Left cardiac atrium (tissue), 4 donors: ENCODE results near the gene WDFY3. TPM values are rescaled to one million over a fixed set of nuclear protein-coding genes. Genes with fewer than 3 reads are reported as not detected.
A peak's percentile ranks its signal among the peaks of the same experiment; 100 is the strongest.

Source experiments
- ATAC-seq, 2 donors: fragments of 200-7000 bp; cut with Tn5 transposase; one replicate each; pipeline ENCODE4 v1.9.1; 2020; ENCODE audit warnings: mild to moderate bottlenecking in 2 of 2, moderate library complexity in 2 of 2
- DNase-seq: peaks from one replicate; pipeline ENCODE4 v3.0.0-alpha.2; 2020
- intact Hi-C, 2 donors: fragments of 100-400 bp; cut with DNase I; formaldehyde crosslinking; loops; one replicate each; pipeline versions ENCODE4 v1.14.1 to v1.15.1; 2022 to 2023
- total RNA-seq, 2 donors: library from RNA; stranded (reverse); fragmentation: NEBNext Ultra II Directional; extraction: Animal tissue kit (Norgen Biotek cat#: 25700); gene quantifications; one replicate each; pipeline ENCODE4 v1.2.1, GENCODE V29; 2021
- donor health status: DM: no; HTN: yes; CAD: no.
- donor health status: DM: no; HTN: yes; CAD: no; lungs with severe emphysema.
- donor health status: DM: yes; HTN: yes; CAD: no.
- donor health status: Dilated cardiomyopathy.

Gene WDFY3
- total RNA-seq, 2 donors from 2014 or later: 45.5 to 47.8 TPM

DNA sequence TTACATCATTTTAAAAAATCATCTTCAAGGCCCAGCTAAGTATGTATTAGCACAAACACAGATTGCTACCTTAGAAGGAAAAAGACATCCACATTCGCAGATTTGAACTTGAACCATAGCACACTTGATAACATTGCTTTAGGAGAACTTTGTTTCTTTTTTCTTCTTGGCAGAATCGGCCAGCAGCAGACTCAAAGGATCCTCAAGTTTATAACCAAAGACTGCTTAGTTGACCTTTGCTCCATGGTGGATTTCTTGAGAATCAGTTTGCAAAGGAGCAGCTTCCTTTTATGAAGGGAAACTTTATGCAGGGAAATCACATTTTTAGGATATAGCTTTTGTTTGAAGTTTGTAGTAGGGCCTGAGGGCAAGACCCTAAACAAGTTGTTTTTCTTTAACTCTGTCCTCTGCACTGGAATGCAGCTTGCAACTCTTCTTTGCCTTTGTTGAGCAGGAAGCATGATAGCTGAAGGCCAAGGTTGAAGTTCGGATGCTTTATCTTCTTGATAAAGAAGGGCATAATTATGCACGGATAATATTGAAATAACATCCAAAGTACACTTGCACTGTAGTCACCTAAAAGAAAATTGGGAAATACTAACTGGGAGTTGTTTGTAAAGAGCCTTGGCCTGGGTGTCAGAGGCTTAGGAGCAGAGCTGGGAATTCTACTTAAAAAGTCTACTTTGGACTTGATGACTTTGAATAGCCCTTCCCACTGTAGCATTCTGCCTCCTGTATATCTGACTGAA lies 305.1 kb downstream of the WDFY3 start:
- intact Hi-C loops: no loop called here
- ATAC-seq: no peak
- no peak for DNase-seq

DNA sequence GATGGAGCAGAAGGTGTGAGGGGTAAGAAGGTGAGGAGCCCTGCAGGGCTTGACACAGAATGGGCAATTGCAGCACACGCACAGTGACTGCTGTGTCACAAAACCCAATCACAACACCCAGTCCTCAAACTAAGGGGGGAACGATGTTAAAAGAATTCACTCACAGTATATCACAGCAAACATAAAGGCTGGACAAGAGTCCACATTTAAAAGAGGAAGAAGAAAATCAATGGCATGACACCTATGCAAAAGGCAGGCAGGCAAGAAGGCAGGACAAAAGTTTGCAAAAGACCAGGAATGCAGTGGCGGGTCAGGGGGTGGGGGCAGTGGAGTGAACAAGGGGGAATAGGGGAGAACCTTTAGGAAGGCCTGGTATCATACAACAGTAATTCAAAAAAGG lies 305.9 kb downstream of the WDFY3 start:
- intact Hi-C loops: no loop called here

DNA sequence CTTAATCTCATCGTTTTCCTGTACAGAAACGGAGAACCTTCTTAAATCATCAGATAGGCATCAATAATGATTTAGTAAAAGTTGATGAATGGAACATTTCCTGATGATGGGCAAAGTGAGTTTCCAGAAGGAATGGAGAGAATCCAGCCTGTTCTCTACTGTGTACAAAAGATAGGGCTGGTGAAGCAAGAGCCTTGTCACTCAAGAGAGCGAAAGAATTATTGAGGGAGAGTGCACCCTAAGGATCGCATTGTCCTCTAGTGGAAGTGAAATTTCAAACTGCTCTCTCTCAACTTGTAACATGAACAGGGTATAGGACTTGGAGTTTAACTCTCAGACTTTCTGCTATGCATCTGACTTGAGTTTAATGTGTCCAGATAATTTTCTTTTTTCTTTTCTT lies 314.0 kb downstream of the WDFY3 start:
- DNase-seq (no peak), ATAC-seq (no peak)
- intact Hi-C loops: no loop called here

More for the DNA sequence above, 305.9 kb downstream of the WDFY3 start:
- no peak for ATAC-seq
- DNase-seq: no peak

DNA sequence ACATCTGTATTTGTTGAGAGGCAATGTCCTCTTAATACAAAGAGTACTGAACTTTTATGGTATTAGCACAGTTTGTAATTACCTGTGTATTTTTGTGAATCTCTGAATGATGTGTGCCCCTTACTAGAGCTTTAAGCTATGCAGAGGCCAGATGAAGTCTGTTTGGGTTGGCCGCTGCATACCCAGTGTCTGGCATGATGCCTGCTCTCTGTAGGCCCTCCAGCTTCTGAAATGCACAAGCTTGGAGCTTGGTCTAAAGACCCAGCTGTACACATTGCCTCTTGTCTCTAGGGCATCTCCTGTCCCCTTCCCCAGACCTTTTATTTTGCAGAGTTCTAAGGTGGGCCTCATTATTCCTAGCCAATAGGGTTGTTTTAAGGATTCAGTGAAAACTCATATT lies 315.0 kb downstream of the WDFY3 start:
- ATAC-seq: no peak
- intact Hi-C loops: no loop called here
- no peak for DNase-seq

DNA sequence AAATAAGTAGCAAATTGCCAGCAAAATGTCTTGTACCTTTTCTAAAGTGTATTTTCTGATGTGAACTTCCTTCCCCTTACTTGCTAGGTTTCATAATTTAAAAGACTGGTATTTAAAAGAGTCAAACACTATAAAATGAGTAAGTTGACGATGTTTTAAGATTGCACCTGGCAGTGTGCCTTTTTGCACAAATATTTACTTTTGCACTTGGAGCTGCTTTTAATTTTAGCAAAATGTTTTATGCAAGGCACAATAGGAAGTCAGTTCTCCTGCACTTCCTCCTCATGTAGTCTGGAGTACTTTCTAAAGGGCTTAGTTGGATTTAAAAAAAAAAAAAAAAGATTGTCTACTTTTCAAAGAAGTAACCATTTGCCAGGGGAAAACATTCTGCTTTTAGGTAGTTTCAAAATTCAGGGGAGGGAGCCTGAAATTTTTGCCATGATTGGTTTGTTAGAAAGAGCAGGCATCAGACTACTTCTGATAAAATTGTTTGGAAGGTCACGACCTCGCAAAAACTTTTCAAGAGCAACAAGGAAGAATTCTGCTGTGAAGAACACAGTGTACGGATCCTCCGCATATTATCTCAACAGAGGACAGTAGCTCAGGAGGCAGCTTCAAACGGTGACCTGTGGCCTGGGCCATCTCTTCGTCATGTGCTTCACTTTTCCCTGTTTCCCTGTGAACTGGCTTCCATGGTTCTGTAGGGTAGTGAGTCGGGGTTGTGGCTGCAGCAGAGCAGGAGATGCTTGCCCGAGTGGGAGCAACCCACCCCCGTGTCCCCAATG lies 317.4 kb downstream of the WDFY3 start:
- no peak for ATAC-seq
- intact Hi-C loops: no loop called here
- DNase-seq: no peak

GRCh38 chr4:84648178-84648577 lies 318.3 kb downstream of the WDFY3 start:
- intact Hi-C loops: no loop called here
- ATAC-seq: no peak
- DNase-seq: no peak

- no peak for DNase-seq
- ATAC-seq: no peak
- intact Hi-C loops: no loop called here
Measured at GRCh38 chr4:84647312-84647884, 319.1 kb downstream of the WDFY3 start.

DNA sequence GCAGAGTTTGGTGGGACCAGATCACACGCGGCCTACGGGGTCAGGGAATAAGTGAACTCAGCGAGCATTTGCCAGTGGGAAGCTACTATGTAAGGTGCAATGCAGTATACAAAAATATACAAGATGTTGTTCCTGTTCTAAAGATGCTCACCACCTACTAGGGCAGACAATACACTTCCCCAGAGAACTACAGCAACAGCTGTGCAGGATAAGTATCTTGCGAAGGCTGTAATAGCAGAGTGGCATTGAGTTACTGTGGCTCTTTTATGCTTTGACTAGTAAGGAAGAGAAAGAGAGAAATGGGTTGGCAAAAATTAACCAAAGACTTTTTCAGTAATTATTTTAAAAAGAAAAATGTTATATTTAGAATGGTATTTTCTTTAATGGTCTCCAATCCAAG lies 322.4 kb downstream of the WDFY3 start:
- intact Hi-C loops: no loop called here
- DNase-seq (no peak), ATAC-seq (no peak)

DNA sequence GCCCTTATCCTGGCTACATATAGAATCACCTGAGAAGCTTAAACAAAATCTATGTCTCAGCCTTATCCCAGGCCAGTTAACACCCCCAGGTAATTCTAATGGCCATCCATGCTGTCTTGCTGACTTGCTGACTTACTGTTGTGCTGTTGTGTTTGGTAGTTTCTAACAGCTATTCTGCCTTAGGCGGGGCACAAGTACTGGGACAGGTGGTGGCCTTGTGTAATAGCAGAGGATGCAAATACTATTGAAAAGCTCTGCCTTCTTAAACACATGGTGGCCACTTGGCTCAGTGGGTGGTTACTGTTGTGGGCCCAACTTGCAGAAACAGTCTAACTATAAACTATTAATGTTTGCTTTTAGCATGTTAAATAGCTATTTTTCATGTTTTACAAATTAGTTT lies 327.3 kb downstream of the WDFY3 start:
- ATAC-seq: no peak
- intact Hi-C loops: no loop called here
- DNase-seq: no peak

DNA sequence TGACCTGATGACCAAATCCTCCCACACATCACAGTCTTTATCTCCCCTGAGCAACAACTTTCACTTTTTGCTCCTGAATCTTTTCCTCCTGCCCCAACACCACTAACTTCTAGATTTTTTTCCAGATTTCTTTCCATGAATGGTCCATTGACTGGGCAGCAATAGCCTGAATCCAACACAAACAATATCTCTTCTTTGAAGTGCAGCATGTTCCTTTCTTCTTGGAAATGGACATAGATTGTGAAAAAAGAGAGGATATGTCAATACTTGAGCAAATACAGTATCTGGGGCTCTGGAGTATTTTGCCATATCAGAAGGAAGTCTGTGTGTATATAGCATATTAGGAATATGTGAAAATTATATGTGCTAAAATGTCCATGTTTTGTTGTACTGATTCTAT lies 328.4 kb downstream of the WDFY3 start:
- DNase-seq: no peak
- intact Hi-C loops: no loop called here
- ATAC-seq: no peak

- ATAC-seq (no peak), DNase-seq (no peak)
- intact Hi-C loops: no loop called here
Measured at GRCh38 chr4:84634961-84635360, 331.5 kb downstream of the WDFY3 start.

- DNase-seq: no peak
- ATAC-seq: peak in 1 of 2 donors; percentile 90
- intact Hi-C loops: no loop called here
Measured at GRCh38 chr4:84632092-84632491, 334.4 kb downstream of the WDFY3 start.

DNA sequence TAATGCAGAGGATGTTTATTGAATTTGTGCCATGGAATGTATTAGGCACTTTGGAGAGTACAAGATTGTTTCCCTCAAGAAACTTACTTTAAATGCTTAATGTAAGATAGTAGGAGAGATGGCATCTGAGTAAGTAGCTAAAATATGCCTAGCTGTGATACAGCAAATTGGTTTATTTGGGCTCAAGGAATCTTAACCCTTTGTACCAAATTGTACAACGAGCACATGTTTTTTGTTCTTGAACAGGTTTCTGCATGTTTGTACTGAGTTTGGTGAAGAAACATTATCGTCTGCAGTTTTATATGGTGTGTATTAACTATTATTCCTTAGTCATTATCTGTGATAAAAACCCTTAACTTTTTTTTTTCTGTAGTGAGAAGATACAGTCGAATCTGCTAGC lies 334.9 kb downstream of the WDFY3 start:
- ATAC-seq: no peak
- DNase-seq: no peak
- intact Hi-C loops: no loop called here

DNA sequence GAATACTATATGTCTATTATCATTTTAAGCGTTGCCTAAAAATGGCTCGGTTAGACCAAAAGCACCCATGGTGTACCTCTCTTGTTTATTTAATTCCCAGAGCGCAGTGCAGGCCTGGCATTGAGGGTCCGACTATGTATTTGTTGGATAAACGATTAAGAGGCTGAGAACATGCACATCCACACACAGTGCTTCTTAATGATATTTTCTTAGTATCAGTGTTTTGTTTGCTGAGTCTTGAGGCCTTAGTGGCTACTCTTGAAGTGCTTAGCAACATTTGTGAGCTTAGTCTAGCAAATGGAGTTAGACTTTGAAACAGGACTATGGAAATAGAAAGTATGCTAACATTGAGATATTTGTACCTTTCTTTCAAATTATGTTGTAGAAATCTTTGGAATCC lies 339.8 kb downstream of the WDFY3 start:
- intact Hi-C loops: no loop called here
- DNase-seq: no peak
- ATAC-seq: no peak

GRCh38 chr4:84623661-84624060 lies 342.8 kb downstream of the WDFY3 start:
- no peak for DNase-seq
- no peak for ATAC-seq
- intact Hi-C loops: no loop called here

DNA sequence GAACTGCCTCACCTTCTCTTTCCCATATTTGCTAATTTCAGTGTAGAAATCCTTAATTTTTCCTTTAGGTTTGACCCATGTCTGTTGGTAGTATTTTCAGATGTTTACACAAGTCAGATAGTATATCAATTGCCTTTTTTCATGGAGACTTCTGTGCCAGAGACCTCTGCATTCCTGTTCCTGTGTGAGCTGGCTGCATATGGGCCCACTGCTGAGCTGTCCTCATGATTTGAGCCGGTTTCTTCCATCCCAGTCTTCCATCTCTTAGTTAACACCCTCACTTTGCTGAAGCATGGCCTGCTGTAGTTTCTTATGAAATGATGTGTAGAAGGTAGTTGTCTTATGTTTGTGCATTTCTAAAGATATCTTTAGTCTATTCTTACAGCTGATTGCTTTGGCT lies 343.5 kb downstream of the WDFY3 start:
- ATAC-seq (no peak), DNase-seq (no peak)
- intact Hi-C loops: no loop called here
